Measurements from ENCODE around the gene IQGAP1. TPM values are rescaled to one million over a fixed set of nuclear protein-coding genes. Genes with fewer than 3 reads are reported as not detected.

The IQGAP1 gene
- total and polyA plus RNA-seq, 2 donors from 2014 or later = 70.0 to 218 TPM

DNA sequence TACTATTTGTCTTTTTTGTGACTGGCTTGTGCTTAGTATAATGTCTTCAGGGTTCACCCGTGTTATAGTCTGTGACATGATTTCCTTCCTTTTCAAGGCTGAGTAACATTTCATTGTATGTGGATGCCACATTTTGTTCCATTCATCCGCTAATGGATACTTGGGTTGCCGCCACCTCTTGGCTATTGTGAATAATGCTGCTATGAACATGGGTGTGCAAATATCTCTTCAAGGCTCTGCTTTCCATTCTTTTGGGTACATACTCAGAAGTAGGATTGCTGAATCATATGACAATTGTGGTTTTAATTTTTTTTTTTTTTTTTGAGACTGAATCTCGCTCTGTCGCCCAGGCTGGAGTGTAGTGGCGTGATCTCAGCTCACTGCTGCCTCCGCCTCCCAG, 157.1 kb downstream of the IQGAP1 start:
- Histone ChIP-seq H3K27ac (ENCODE audit: low read depth in 2 of 2, low read length in 2 of 2) (no peak overlapping the region), H3K4me3 (ENCODE audit: low read length in 3 of 3) (no peak overlapping the region), H3K27me3 (ENCODE audit: control insufficient read depth, insufficient read depth, low read length) (no peaks in the 10 kb centered on the region), H3K9me3 (ENCODE audit: control insufficient read depth in 2 of 3, insufficient read depth in 1 of 3, low read length in 3 of 3) (no peaks in the 10 kb centered on the region), H3K36me3 (ENCODE audit: control insufficient read depth in 2 of 3, insufficient read depth in 3 of 3, low read length in 3 of 3) (no peaks in the 10 kb centered on the region), H3K9ac (ENCODE audit: low read length in 3 of 3) (no peak overlapping the region), H3K4me1 (ENCODE audit: control insufficient read depth in 2 of 3, insufficient read depth in 2 of 3, low read depth in 1 of 3, low read length in 3 of 3) (no peaks in the 10 kb centered on the region)
- intact Hi-C loops (cut with DNase I) = no loop called here
- TF ChIP-seq, protein P1, sequence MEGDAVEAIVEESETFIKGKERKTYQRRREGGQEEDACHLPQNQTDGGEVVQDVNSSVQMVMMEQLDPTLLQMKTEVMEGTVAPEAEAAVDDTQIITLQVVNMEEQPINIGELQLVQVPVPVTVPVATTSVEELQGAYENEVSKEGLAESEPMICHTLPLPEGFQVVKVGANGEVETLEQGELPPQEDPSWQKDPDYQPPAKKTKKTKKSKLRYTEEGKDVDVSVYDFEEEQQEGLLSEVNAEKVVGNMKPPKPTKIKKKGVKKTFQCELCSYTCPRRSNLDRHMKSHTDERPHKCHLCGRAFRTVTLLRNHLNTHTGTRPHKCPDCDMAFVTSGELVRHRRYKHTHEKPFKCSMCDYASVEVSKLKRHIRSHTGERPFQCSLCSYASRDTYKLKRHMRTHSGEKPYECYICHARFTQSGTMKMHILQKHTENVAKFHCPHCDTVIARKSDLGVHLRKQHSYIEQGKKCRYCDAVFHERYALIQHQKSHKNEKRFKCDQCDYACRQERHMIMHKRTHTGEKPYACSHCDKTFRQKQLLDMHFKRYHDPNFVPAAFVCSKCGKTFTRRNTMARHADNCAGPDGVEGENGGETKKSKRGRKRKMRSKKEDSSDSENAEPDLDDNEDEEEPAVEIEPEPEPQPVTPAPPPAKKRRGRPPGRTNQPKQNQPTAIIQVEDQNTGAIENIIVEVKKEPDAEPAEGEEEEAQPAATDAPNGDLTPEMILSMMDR (IDR thresholded peaks at IDR 0.05; ENCODE audit: borderline replicate concordance, extremely low read depth, insufficient read depth) = no peak
- DNase-seq (no peak), FAIRE-seq (no peak)

DNA sequence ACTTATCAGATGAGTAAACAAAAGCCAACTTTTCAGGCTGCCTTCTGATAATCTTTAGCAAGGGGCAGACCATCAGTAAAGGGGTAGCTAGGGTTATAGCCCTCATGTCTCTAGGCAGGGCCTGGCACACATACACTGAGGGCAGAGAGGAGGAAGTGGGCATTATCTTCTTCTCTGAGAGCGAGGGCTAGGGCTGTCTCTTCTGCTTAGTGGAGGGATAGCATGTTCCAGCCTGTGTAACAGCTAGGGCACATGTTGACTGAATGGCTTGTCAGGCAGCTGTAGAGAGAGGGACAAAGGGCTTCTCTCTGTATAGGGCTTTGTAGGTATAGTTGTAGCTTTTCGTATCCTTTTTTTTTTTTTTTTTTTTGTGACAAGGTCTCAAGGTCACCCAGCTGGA, 159.5 kb downstream of the IQGAP1 start:
- Histone ChIP-seq H3K27me3 (ENCODE audit: control insufficient read depth, insufficient read depth, low read length) (no peaks in the 10 kb centered on the region), H3K36me3 (ENCODE audit: control insufficient read depth in 2 of 3, insufficient read depth in 3 of 3, low read length in 3 of 3) (no peaks in the 10 kb centered on the region), H3K9me3 (ENCODE audit: control insufficient read depth in 2 of 3, insufficient read depth in 1 of 3, low read length in 3 of 3) (no peaks in the 10 kb centered on the region), H3K9ac (ENCODE audit: low read length in 3 of 3) (no peak overlapping the region), H3K27ac (ENCODE audit: low read depth in 2 of 2, low read length in 2 of 2) (no peak overlapping the region), H3K4me1 (ENCODE audit: control insufficient read depth in 2 of 3, insufficient read depth in 2 of 3, low read depth in 1 of 3, low read length in 3 of 3) (peaks cover 0 to 6% (median 0%) of the 10 kb centered on the region in 3 donors), H3K4me3 (ENCODE audit: low read length in 3 of 3) (no peak overlapping the region)
- no peak for FAIRE-seq
- TF ChIP-seq, protein P1 (IDR thresholded peaks at IDR 0.05; ENCODE audit: borderline replicate concordance, extremely low read depth, insufficient read depth) = no peak
- intact Hi-C loops (cut with DNase I) = no loop called here
- no peak for DNase-seq

DNA sequence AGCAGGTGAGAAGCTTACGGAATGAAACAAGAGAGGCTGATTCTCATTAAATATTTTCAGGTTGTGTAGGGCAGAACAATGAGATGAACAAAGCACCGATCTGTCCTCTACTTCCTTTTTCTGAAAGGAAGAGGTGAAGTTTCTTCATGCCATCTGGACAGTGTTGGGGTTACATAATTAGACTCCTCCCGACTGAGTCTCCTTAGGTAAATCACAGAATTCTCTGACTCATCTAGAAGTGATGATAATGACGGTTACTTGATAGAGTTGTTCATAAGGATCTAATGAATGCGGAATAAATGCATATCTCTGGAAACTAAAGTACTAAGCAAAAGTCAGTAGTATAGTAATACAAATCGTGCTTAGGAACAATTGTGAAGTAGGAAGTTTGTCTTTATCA, 162.9 kb downstream of the IQGAP1 start:
- H3K27me3 ChIP-seq (ENCODE audit: control insufficient read depth, insufficient read depth, low read length) = no peaks in the 10 kb centered on the region
- no peak overlapping the region for H3K27ac ChIP-seq (ENCODE audit: low read depth in 2 of 2, low read length in 2 of 2)
- intact Hi-C loops (cut with DNase I) = no loop called here
- no peaks in the 10 kb centered on the region for H3K36me3 ChIP-seq (ENCODE audit: control insufficient read depth in 2 of 3, insufficient read depth in 3 of 3, low read length in 3 of 3)
- TF ChIP-seq, protein P1 (IDR thresholded peaks at IDR 0.05; ENCODE audit: borderline replicate concordance, extremely low read depth, insufficient read depth) = no peak
- FAIRE-seq = no peak
- DNase-seq = no peak
- H3K4me1 ChIP-seq (ENCODE audit: control insufficient read depth in 2 of 3, insufficient read depth in 2 of 3, low read depth in 1 of 3, low read length in 3 of 3) = peaks cover 0 to 10% (median 0%) of the 10 kb centered on the region in 3 donors
- H3K9me3 ChIP-seq (ENCODE audit: control insufficient read depth in 2 of 3, insufficient read depth in 1 of 3, low read length in 3 of 3) = no peaks in the 10 kb centered on the region
- no peak overlapping the region for H3K9ac ChIP-seq (ENCODE audit: low read length in 3 of 3)
- H3K4me3 ChIP-seq (ENCODE audit: low read length in 3 of 3) = no peak overlapping the region

Other genes with a start within 250 kb of the IQGAP1 start
- 190 TPM for gene SEMA4B, start 186.9 kb upstream of the IQGAP1 start, total RNA-seq
- 28.7 TPM for gene SEMA4B, start 186.9 kb upstream of the IQGAP1 start, polyA plus RNA-seq (ENCODE audit: insufficient read depth, low read depth, low replicate concordance)
- 158 TPM for gene CIB1, start 154.3 kb upstream of the IQGAP1 start, total RNA-seq
- gene CIB1, start 154.3 kb upstream of the IQGAP1 start, polyA plus RNA-seq (ENCODE audit: insufficient read depth, low read depth, low replicate concordance) = 321 TPM
- 15.3 TPM for gene GDPGP1, start 154.0 kb upstream of the IQGAP1 start, total RNA-seq
- gene GDPGP1, start 154.0 kb upstream of the IQGAP1 start, polyA plus RNA-seq (ENCODE audit: insufficient read depth, low read depth, low replicate concordance) = 4.8 TPM
- 0.54 TPM for gene TTLL13, start 138.7 kb upstream of the IQGAP1 start, total RNA-seq
- gene TTLL13, start 138.7 kb upstream of the IQGAP1 start, polyA plus RNA-seq (ENCODE audit: insufficient read depth, low read depth, low replicate concordance) = 0.88 TPM
- 81.9 TPM for gene NGRN, start 122.6 kb upstream of the IQGAP1 start, total RNA-seq
- 93.8 TPM for gene NGRN, start 122.6 kb upstream of the IQGAP1 start, polyA plus RNA-seq (ENCODE audit: insufficient read depth, low read depth, low replicate concordance)
- gene ZNF774, start 36.0 kb upstream of the IQGAP1 start, total RNA-seq = 3.1 TPM
- gene ZNF774, start 36.0 kb upstream of the IQGAP1 start, polyA plus RNA-seq (ENCODE audit: insufficient read depth, low read depth, low replicate concordance) = 1.7 TPM
- gene CRTC3, start 141.7 kb downstream of the IQGAP1 start, total RNA-seq = 49.0 TPM
- 9.2 TPM for gene CRTC3, start 141.7 kb downstream of the IQGAP1 start, polyA plus RNA-seq (ENCODE audit: insufficient read depth, low read depth, low replicate concordance)